ENCODE measurements around the gene CSAD. TPM values are rescaled to one million over a fixed set of nuclear protein-coding genes. Genes with fewer than 3 reads are reported as not detected.

The CSAD gene
- total and polyA plus RNA-seq, 8 donors, result 33.1 to 109 (median 93.3) TPM

DNA sequence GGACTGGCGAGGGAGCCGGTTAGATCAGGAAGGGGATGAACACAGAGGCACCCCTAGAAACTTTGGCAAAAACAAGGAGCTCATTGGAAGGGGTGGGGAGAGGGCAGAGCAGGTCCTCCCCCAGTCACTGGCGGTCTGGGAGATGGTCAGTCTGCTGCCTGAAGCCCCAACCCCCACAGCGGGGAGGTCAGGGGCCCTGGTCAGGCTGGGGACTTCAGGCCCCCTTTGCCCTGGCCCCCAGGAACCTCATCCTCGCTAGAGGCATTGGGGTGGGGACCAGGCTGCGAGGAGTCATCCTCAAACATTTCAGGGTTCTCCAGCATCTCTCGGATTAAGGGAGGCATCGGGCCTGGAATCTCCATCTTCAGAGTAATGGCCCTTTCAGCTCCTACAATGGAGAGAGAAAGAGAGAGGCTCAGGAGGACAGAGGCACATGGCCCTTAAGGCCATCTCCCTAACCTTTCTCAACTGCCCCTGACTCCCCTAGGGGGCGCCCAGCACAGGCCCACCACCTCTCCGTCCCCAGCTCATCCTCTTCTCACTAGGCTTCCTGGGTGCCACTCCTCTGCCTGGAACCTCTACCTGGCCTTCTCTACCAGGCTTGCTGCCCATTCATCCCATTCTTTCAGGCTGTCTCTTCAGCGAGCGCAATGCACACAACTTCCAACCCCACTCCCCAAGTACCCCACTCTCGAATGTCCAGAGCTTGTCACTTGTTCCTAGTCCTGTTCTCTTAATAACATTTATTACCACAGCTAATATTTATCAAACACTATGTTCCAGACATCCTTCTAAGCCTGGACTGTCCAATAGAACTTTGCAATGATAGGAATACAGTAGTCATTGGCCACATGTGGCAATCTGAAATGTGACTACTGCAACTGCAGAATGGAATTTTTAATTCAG lies 31.0 kb upstream of the CSAD start:
- TF ChIP-seq, protein P1, sequence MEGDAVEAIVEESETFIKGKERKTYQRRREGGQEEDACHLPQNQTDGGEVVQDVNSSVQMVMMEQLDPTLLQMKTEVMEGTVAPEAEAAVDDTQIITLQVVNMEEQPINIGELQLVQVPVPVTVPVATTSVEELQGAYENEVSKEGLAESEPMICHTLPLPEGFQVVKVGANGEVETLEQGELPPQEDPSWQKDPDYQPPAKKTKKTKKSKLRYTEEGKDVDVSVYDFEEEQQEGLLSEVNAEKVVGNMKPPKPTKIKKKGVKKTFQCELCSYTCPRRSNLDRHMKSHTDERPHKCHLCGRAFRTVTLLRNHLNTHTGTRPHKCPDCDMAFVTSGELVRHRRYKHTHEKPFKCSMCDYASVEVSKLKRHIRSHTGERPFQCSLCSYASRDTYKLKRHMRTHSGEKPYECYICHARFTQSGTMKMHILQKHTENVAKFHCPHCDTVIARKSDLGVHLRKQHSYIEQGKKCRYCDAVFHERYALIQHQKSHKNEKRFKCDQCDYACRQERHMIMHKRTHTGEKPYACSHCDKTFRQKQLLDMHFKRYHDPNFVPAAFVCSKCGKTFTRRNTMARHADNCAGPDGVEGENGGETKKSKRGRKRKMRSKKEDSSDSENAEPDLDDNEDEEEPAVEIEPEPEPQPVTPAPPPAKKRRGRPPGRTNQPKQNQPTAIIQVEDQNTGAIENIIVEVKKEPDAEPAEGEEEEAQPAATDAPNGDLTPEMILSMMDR (IDR thresholded peaks at IDR 0.05), result no peak
- intact Hi-C loops (cut with DNase I), result loop anchor here in 1 of 2 donors (2.0 kb wide), 1 partner anchor 77 kb away; no protein-coding TSS in a partner anchor
- Histone ChIP-seq H3K27me3 (no peaks in the 10 kb centered on the region), H3K4me1 (peaks cover 10 to 66% of the 10 kb centered on the region in 2 donors), H3K9me3 (no peaks in the 10 kb centered on the region), H3K27ac (no peak overlapping the region), H3K4me3 (no peak overlapping the region), H3K36me3 (peaks cover 0 to 46% of the 10 kb centered on the region in 2 donors)
- ATAC-seq (no peak), DNase-seq (no peak)

DNA sequence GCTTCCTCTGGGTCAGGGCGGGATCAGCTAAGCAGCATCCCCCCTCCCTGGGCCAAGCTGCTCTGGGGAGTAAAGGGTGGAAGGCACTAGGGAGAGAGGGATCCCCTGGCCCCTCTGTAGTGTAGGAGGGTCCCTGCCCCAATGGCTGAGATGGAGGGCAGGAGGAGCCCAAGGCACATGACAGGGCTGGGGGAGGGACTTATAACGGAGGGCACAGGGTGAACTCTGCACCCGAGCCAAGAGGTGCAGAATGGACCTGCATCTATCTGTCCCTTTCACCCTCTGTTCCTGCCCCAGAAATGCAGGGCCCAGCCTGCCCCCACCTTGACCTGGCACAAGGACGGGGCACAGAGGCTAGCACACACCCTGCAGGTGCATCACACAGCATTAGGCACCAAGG lies 30.1 kb upstream of the CSAD start:
- DNase-seq (no peak), ATAC-seq (no peak)
- H3K4me1 ChIP-seq, result peaks cover 8 to 66% of the 10 kb centered on the region in 2 donors
- TF ChIP-seq, protein P1 (IDR thresholded peaks at IDR 0.05), result no peak
- intact Hi-C loops (cut with DNase I), result no loop called here
- H3K27me3 ChIP-seq, result no peaks in the 10 kb centered on the region
- H3K27ac ChIP-seq, result no peak overlapping the region
- no peaks in the 10 kb centered on the region for H3K9me3 ChIP-seq
- H3K4me3 ChIP-seq, result no peak overlapping the region
- peaks cover 0 to 46% of the 10 kb centered on the region in 2 donors for H3K36me3 ChIP-seq

DNA sequence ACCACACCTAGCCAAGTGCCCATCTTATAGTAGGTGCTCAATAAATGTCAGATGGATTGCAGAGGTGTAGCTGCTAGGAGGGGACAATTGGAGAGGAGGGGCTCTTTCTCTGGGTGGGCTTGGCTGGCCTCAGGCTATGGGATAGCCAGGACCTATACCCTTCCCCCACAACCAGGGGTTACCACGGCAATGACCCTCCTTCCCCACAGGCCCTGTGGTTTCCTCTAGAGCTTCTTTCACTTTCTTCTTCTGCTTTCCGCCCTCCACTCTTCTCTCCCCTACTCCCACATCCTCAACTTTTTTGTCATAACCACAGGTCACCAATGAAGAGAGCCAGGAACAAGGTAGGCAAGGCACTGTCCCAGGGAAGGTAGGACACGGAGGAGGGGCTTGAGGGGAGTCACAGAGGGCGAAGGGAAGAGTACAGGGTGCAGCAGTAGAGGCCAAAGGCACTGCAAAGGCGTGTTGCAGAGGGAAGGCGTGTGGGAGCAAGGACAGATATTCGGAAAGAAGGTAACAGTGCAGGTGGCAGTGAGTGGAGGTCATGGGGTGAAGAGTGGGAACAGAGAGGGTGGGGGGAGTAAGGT lies 28.2 kb upstream of the CSAD start:
- Histone ChIP-seq H3K9me3 (no peaks in the 10 kb centered on the region), H3K27me3 (no peaks in the 10 kb centered on the region), H3K36me3 (peaks cover 0 to 40% of the 10 kb centered on the region in 2 donors), H3K27ac (peak overlapping the region in 1 of 2 donors; percentile 76), H3K4me3 (peak overlapping the region in 1 of 2 donors; percentile 20), H3K4me1 (peaks cover 8 to 61% of the 10 kb centered on the region in 2 donors)
- TF ChIP-seq, protein P1 (IDR thresholded peaks at IDR 0.05), result no peak
- ATAC-seq (no peak), DNase-seq (no peak)
- intact Hi-C loops (cut with DNase I), result no loop called here

DNA sequence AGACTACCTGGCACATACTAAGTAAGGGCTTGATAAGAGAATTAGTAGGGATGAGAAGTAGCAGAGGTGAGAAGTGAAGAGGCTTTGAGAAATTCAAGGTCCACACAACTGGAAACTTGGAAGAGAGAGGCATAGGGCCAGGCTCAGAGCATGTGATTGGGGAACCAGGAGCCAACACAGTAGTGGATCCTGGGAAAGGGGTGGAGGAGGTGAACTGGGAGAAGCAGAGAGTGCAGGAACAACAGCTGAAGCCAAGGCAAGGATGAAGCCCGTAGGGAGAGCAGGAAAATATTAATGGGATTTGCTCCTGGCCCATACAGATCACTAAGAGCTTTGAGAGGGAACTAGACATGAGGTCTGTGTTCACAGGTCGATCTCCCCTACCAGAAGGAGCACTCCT lies 27.7 kb upstream of the CSAD start:
- no peak for ATAC-seq
- H3K27ac ChIP-seq, result peak overlapping the region in 1 of 2 donors; percentile 76
- TF ChIP-seq, protein P1 (IDR thresholded peaks at IDR 0.05), result no peak

DNA sequence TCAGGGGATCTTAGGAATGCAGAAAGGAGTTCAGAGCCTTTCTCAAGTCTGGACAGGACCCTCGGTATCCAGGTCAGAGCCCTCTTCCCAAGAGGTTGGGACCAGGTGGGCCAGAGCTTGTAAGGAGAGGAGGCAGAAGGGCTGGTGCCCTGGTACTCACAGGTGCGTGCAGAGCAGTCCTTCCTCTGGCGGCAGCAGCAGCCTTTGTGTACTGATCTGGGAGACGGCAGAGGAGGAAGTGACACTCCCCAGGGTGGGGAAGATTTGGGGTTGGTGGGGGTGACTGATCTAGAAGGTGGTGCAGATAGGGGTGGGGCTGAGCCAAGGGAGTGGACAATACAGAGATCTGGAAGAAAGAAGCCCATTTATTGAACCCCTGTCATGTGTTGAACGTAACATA lies 26.3 kb upstream of the CSAD start, which contains the start of gene ITGB7:
Gene ITGB7, minus strand, starts transcription at position 210 of the 400 bp plus-strand sequence. CDS start 6,808 bp downstream, outside the sequence.
- Histone ChIP-seq H3K4me1 (peaks cover 8 to 49% of the 10 kb centered on the region in 2 donors), H3K9me3 (no peaks in the 10 kb centered on the region), H3K4me3 (peak within 1 kb of the TSS in 1 of 2 donors; percentile 11), H3K27me3 (no peaks in the 10 kb centered on the region), H3K36me3 (peaks cover 0 to 23% of the 10 kb centered on the region in 2 donors), H3K27ac (peak within 1 kb of the TSS in 1 of 2 donors; percentile 76)
- intact Hi-C loops (cut with DNase I), result no loop called here
- TF ChIP-seq, protein P1 (IDR thresholded peaks at IDR 0.05), result no peak
- ATAC-seq (no peak), DNase-seq (no peak)

More for the DNA sequence above, 27.7 kb upstream of the CSAD start:
- DNase-seq, result no peak
- Histone ChIP-seq H3K4me1 (peaks cover 8 to 56% of the 10 kb centered on the region in 2 donors), H3K9me3 (no peaks in the 10 kb centered on the region), H3K36me3 (peaks cover 0 to 34% of the 10 kb centered on the region in 2 donors), H3K27me3 (no peaks in the 10 kb centered on the region), H3K4me3 (no peak overlapping the region)
- intact Hi-C loops (cut with DNase I), result no loop called here
